WTC11 (cell line): ENCODE measurements around the gene SIGLEC15.

Source experiments
- ARID4B ChIP-seq: sonication (generic); formaldehyde crosslinking; IDR thresholded peaks from 2 replicates; pipeline ENCODE4 v1.8.0; 2023; ENCODE audit warnings: missing genetic modification reagents, mild to moderate bottlenecking, borderline replicate concordance
- ATF3 ChIP-seq: sonication (generic); formaldehyde crosslinking; conservative IDR thresholded peaks from 2 replicates; pipeline ENCODE4 v1.8.1; 2022; ENCODE audit warnings: mild to moderate bottlenecking, missing genetic modification reagents
- CTCF ChIP-seq: fragments of 200-600 bp; IDR thresholded peaks from 2 replicates; pipeline ENCODE4 v1.8.0; 2022; ENCODE audit warnings: antibody characterized with exemption
- E2F5 ChIP-seq: sonication (generic); formaldehyde crosslinking; IDR thresholded peaks from 2 replicates; pipeline ENCODE4 v1.8.1; 2022; ENCODE audit warnings: mild to moderate bottlenecking, moderate library complexity, missing genetic modification reagents
- ETV6 ChIP-seq: sonication (generic); formaldehyde crosslinking; IDR thresholded peaks from 2 replicates; pipeline ENCODE4 v1.8.1; 2022; ENCODE audit warnings: mild to moderate bottlenecking, missing genetic modification reagents
- MAX ChIP-seq: sonication (generic); formaldehyde crosslinking; IDR thresholded peaks from 2 replicates; pipeline ENCODE4 v1.8.0; 2022; ENCODE audit warnings: mild to moderate bottlenecking, missing genetic modification reagents
- SP1 ChIP-seq: sonication (generic); formaldehyde crosslinking; conservative IDR thresholded peaks from 2 replicates; pipeline ENCODE4 v1.8.1; 2022; ENCODE audit warnings: missing genetic modification reagents
- ZNF423 ChIP-seq: fragments of 250-450 bp; sonication (Bioruptor Pico); IDR thresholded peaks from 2 replicates; pipeline ENCODE4 v2.1.2; 2022; ENCODE audit warnings: mild to moderate bottlenecking, moderate library complexity
- ZNF671 ChIP-seq: fragments of 250-450 bp; sonication (Bioruptor Pico); IDR thresholded peaks from 2 replicates; pipeline ENCODE4 v1.8.0; 2021; ENCODE audit warnings: mild to moderate bottlenecking

- no peak for TF ChIP-seq CTCF
- no peak for TF ChIP-seq ETV6 (CRISPR knock-in tag)
- no peak for TF ChIP-seq E2F5 (CRISPR knock-in tag)
- TF ChIP-seq MAX: no peak
- no peak for TF ChIP-seq ARID4B (CRISPR knock-in tag)
- TF ChIP-seq SP1 (CRISPR knock-in tag): no peak
- no peak for TF ChIP-seq ATF3
- no peak for TF ChIP-seq ZNF671
- TF ChIP-seq ZNF423: no peak
These were observed 38.1 kb upstream of the SIGLEC15 start for GRCh38 chr18:45787346-45787745.
